ENCODE measurements around the gene SMCO2.

GRCh38 chr12:27505109-27505508 lies 58.6 kb downstream of the SMCO2 start:
- TF ChIP-seq, protein P1, sequence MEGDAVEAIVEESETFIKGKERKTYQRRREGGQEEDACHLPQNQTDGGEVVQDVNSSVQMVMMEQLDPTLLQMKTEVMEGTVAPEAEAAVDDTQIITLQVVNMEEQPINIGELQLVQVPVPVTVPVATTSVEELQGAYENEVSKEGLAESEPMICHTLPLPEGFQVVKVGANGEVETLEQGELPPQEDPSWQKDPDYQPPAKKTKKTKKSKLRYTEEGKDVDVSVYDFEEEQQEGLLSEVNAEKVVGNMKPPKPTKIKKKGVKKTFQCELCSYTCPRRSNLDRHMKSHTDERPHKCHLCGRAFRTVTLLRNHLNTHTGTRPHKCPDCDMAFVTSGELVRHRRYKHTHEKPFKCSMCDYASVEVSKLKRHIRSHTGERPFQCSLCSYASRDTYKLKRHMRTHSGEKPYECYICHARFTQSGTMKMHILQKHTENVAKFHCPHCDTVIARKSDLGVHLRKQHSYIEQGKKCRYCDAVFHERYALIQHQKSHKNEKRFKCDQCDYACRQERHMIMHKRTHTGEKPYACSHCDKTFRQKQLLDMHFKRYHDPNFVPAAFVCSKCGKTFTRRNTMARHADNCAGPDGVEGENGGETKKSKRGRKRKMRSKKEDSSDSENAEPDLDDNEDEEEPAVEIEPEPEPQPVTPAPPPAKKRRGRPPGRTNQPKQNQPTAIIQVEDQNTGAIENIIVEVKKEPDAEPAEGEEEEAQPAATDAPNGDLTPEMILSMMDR (IDR thresholded peaks at IDR 0.05) = no peak
- TF ChIP-seq POLR2A (IDR thresholded peaks at IDR 0.05) (no peak), EP300 (IDR thresholded peaks at IDR 0.05) (no peak)
